NCI-H774 (cell line): Measurements from ENCODE around the gene MMRN1.

Source experiments
- DNase-seq: peaks from one replicate; lab custom pipeline; 2025; lab: John Stamatoyannopoulos, UW

Gene MMRN1

GRCh38 chr4:89998469-89999011 is 103.9 kb downstream of the MMRN1 start:
- no peak for DNase-seq

- no peak for DNase-seq
These were observed 106.4 kb downstream of the MMRN1 start for GRCh38 chr4:90001023-90001422.

GRCh38 chr4:90002441-90003062 is 107.9 kb downstream of the MMRN1 start:
- DNase-seq, result no peak
